ENCODE results near the gene GABARAP. TPM values are rescaled to one million over a fixed set of nuclear protein-coding genes. Genes with fewer than 3 reads are reported as not detected.
A peak's percentile ranks its signal among the peaks of the same experiment; 100 is the strongest.

The GABARAP gene
- polyA plus RNA-seq, 1 of the 3 experiments (the other 2 are of a cell fraction), result 585 TPM

DNA sequence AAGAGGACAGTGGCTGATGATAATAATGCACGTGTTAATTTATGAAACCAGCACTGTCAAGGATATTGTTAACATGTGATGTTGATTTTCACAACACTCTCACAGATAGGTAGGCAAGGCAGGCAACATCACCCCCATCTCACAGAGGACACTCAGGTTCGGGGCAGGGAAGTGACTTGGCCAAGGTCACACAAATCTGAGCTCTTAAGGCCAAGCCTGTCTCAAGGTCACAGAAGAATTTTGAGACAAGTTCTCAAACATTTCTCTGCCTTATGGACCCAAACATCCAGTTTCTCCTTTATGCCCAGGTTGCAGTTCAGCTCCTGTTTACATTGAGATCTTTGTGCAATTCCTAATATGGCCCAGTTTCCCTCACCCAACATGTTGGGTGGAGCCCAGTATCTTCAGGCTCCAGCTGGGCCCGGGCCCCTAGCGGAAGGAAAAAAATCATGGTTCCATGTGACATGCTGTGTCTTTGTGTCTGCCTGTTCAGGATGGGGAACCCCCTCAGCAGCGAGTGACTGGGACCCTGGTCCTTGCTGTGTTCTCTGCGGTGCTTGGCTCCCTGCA, 40.6 kb upstream of the GABARAP start:
- Histone ChIP-seq H3K27me3 (ENCODE audit: insufficient read depth) (peaks cover 2% of the 10 kb centered on the region; the same call in 1 of the 2 replicates), H2AFZ (ENCODE audit: low read depth) (no peak overlapping the region), H3K4me3 (ENCODE audit: low read depth in 2 of 2, low read length in 1 of 2) (no peak overlapping the region; a peak in 1 of 4 replicates), H3K36me3 (replicated peaks in 1 of 2; ENCODE audit: control insufficient read depth in 1 of 2, insufficient read depth in 2 of 2, low read length in 1 of 2) (no peaks in the 10 kb centered on the region), H3K9me3 (no peaks in the 10 kb centered on the region), H3K9me2 (no peaks in the 10 kb centered on the region), H3K4me1 (ENCODE audit: control insufficient read depth in 1 of 2, insufficient read depth in 2 of 2, low read depth in 1 of 2, low read length in 1 of 2) (peaks cover 6 to 18% of the 10 kb centered on the region in 2 experiments; a peak in 2 of 4 replicates), H3K4me2 (no peak overlapping the region), H3K9ac (no peak overlapping the region), H4K20me1 (ENCODE audit: insufficient read depth) (no peaks in the 10 kb centered on the region), H3K27ac (ENCODE audit: low read depth in 2 of 2, low read length in 1 of 2) (no peak overlapping the region), H3F3A (replicated peaks; ENCODE audit: insufficient read depth) (peaks cover 15% of the 10 kb centered on the region), H3K79me2 (ENCODE audit: insufficient read depth) (no peaks in the 10 kb centered on the region)
- ChIA-PET CTCF (interaction anchor here (1.6 to 8.8 kb wide), 4 partner anchors 10 to 237 kb away, joined by 4 to 169 read pairs (median 20); no protein-coding TSS in a partner anchor), POLR2A (interaction anchor here (0.5 to 1.3 kb wide), 2 partner anchors 62 to 345 kb away, joined by 3 read pairs; partner anchors contain the start of gene SAT2)
- peak; percentile 17 for DNase-seq
- no peak for TF ChIP-seq RAD21 (IDR thresholded peaks at IDR 0.05; ENCODE audit: low read length)
- TF ChIP-seq RCOR1 (IDR thresholded peaks at IDR 0.05; ENCODE audit: low read length), result no peak
- TF ChIP-seq RFX5 (IDR thresholded peaks at IDR 0.05; ENCODE audit: low read length), result no peak
- WGBS (ENCODE audit: low lambda C conversion rate), result 66% methylated on average over 5 of the region's 6 CpGs

DNA sequence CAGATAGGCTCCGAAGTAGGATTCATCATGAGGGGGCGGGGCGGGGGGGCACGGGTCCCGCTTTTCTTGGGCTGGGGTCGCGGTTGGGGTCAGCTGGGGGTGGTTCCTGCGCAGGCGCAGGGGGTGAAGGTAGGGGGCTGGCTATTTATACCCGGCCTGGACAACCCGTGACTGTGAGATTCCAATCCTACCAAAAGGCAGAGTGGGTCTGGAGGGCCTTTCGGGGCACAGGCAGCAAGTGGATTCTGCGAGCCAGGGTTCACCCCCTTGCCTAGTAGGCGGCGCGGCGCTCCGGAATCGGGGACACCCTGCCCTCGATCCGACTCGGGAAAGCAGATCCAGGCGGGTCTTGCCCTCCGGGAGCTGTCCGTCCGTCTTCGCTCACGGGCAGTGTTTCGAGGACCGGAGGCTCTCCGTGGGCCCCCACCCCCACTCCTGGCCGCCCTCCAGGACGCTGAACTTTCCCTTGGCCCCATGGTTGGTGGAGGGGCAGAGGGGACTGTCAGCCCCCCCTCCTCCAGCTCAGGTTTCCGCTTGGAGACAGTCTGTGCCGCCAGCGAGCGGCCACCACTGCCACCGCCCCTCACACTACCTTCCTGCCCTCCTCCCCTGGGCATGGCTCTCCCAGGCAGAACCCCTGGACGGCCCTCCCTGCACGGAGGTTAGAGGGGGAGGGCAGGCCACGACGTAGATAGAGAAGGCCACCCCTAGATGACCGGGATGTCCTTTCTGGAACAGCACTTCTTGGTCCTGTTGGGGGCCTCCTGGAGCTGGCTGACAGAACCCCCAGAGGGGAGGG, 39.9 kb upstream of the GABARAP start:
- Histone ChIP-seq H3K4me1 (ENCODE audit: control insufficient read depth in 1 of 2, insufficient read depth in 2 of 2, low read depth in 1 of 2, low read length in 1 of 2) (peaks cover 6 to 18% of the 10 kb centered on the region in 2 experiments; a peak in 2 of 4 replicates), H3K9me3 (no peaks in the 10 kb centered on the region), H3K9ac (no peak overlapping the region), H3K79me2 (ENCODE audit: insufficient read depth) (no peaks in the 10 kb centered on the region), H2AFZ (ENCODE audit: low read depth) (peak overlapping the region; percentile 89; the same call in 1 of the 2 replicates), H3F3A (replicated peaks; ENCODE audit: insufficient read depth) (peaks cover 15% of the 10 kb centered on the region), H4K20me1 (ENCODE audit: insufficient read depth) (no peaks in the 10 kb centered on the region), H3K4me2 (peak overlapping the region; percentile 95), H3K27me3 (ENCODE audit: insufficient read depth) (no peaks in the 10 kb centered on the region), H3K27ac (ENCODE audit: low read depth in 2 of 2, low read length in 1 of 2) (no peak overlapping the region), H3K36me3 (replicated peaks in 1 of 2; ENCODE audit: control insufficient read depth in 1 of 2, insufficient read depth in 2 of 2, low read length in 1 of 2) (no peaks in the 10 kb centered on the region), H3K4me3 (ENCODE audit: low read depth in 2 of 2, low read length in 1 of 2) (peak overlapping the region; percentile 50 to 64; a peak in 3 of 4 replicates), H3K9me2 (no peaks in the 10 kb centered on the region)
- CTCF ChIA-PET, result interaction anchor here (0.9 to 8.8 kb wide), 9 partner anchors 10 to 236 kb away, joined by 3 to 169 read pairs (median 4); no protein-coding TSS in a partner anchor
- 27% methylated on average over 18 of the region's 43 CpGs for WGBS (ENCODE audit: low lambda C conversion rate)
- DNase-seq, result peak; percentile 71
- POLR2A ChIA-PET, result interaction anchor here (0.5 to 1.3 kb wide), 2 partner anchors 61 to 346 kb away, joined by 3 read pairs; partner anchors contain the start of gene SAT2
- TF ChIP-seq EP300 (IDR thresholded peaks at IDR 0.05; ENCODE audit: borderline replicate concordance in 1 of 2, low read depth in 1 of 2, low read length in 1 of 2), result no peak
- no peak for TF ChIP-seq FOXJ3 (CRISPR knock-in tag; IDR thresholded peaks at IDR 0.05)
- TF ChIP-seq RFX5 (IDR thresholded peaks at IDR 0.05; ENCODE audit: low read length), result no peak
- no peak for TF ChIP-seq EZH2phosphoT487 (IDR thresholded peaks at IDR 0.05; ENCODE audit: borderline replicate concordance, low read depth)
- TF ChIP-seq NRF1 (IDR thresholded peaks at IDR 0.05; ENCODE audit: low read depth, low read length), result no peak; the same call in 1 of the 2 replicates
- TF ChIP-seq GABPA (IDR thresholded peaks at IDR 0.05; ENCODE audit: low read depth), result no peak
- no peak for TF ChIP-seq POLR2AphosphoS5 (IDR thresholded peaks at IDR 0.05; ENCODE audit: low read depth, low read length)
- no peak for TF ChIP-seq NFIC (IDR thresholded peaks at IDR 0.05; ENCODE audit: borderline replicate concordance)
